HG03097 (cell line): Measurements from ENCODE around the gene SHKBP1.
"Not testable (repeated sequence)": the region's sequence is repeated elsewhere in the genome, so short reads cannot be mapped to it uniquely, and the experiment has no call there.

Source experiments
- ATAC-seq: cut with Tn5 transposase; IDR thresholded peaks from one replicate; pipeline ENCODE4 v1.9.1; 2021; ENCODE audit not compliant: unreplicated experiment, low FRiP score

SHKBP1 gene

DNA sequence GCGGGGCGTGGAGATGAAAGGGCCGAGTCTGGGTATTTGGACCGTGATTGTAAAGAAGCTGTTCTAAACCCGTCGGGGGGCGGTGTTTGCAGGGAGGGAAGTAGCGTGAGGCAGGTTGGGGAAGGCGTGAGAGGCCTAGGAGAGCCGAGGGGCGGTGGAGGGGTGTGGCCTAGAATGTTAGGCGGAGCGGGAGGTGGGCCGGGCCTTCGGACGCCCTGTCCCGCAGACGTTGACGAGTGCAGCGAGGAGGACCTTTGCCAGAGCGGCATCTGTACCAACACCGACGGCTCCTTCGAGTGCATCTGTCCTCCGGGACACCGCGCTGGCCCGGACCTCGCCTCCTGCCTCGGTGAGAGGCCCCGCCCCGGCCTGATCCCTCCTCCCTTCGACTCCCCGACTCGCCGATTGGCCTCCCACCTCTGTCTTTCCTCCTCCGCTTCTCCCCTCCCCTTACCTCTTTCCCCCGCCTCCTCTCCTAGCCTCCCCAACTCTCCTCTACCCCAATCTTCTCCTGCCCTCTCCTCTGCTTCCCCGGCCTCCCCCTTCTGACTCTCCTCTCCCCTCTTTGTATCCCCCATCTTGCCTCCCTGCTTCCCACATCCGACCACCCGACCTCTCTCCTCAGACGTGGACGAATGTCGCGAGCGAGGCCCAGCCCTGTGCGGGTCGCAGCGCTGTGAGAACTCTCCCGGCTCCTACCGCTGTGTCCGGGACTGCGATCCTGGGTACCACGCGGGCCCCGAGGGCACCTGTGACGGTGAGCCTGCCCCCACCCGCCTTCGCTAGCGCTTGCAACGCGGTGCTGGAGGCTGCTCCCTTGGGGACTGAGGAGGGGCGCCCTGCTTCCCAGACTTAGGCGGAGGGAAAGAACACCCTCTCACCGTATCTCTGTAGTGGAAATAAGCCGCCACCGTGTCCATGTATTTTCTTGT lies 37.3 kb downstream of the SHKBP1 start:
- ATAC-seq = no peak

DNA sequence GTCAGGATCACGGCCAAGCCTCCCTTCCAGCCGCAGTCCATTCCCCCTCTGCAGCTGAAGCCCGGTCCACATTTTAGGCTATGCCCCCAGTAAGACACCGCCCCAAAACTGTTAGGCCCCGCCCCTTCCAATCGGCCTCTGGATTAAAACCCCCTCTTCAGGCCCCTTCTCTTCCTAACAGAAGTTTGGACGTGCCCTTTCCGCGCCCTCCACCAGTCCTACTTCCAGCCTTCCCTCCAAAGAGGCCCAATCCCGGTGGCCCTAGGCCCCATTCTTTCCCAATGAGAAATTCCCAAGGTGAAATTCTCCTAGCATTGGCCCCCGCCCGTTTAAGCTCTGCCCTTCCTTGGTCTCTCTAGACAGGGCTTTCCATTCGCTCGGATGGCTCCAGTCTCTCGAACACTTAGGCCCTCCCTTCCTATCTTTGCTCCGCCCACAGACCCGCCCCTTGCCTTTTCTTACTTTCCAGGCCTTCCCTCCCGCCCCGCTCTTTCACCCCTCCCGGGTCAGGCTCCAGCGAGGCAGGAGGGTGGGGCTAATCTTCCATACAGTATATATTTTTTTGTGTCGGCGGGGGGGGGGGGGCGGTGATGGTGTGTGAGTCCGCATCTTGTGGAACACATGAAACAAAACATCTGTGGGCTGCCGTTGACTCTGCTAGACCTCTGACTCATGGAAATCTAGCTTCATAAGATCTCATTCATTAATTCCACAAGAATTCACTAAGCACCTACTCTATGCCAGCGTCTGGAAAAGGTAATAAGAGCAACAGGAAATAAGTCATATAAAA lies 38.1 kb downstream of the SHKBP1 start:
- ATAC-seq = no peak

DNA sequence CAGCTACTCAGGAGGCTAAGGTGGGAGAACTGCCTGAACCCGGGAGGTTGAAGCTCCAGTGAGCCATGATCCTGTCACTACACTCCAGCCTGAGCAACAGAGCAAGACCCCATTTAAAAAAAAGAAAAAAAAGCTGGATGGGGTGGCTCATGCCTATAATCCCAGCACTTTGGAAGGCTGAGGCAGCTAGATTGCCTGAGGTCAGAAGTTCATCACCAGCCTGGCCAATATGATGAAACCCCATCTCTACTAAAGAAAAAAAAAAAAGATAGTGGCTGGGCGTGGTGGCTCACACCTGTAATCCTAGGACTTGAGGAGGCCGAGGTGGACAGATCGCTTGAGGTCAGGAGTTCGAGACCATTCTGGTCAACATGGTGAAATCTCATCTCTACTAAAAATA lies 39.5 kb downstream of the SHKBP1 start:
- no peak for ATAC-seq

DNA sequence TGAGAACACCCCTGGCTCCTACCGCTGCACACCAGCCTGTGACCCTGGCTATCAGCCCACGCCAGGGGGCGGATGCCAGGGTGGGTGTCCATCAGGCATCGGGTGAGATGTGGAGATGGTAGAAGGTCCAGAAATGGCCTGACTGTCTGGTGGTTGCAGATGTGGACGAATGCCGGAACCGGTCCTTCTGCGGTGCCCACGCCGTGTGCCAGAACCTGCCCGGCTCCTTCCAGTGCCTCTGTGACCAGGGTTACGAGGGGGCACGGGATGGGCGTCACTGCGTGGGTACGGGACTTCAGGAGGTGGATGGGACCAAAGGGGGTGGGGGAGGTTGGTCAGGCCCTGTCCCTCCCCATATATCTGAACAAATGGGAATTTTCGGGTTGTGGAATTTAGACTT lies 40.3 kb downstream of the SHKBP1 start:
- no peak for ATAC-seq

- ATAC-seq = no peak
Observed at GRCh38 chr19:40617961-40618360, 41.3 kb downstream of the SHKBP1 start.

GRCh38 chr19:40619333-40620160 lies 42.9 kb downstream of the SHKBP1 start:
- no peak for ATAC-seq

DNA sequence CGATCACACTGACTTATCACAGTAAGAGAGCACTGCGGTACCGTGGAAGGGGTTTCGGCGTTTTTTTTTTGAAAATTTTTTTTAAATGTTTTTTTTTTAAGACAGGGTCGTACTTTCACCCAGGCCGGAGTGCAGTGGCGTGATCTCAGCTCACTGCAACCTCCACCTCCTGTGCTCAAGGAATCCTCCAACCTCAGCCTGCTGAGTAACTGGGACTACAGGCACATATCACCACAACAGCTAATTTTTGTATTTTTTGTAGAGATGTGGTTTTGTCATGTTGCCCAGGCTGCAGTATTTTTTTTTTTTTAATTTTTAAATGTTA lies 43.5 kb downstream of the SHKBP1 start:
- no peak for ATAC-seq

DNA sequence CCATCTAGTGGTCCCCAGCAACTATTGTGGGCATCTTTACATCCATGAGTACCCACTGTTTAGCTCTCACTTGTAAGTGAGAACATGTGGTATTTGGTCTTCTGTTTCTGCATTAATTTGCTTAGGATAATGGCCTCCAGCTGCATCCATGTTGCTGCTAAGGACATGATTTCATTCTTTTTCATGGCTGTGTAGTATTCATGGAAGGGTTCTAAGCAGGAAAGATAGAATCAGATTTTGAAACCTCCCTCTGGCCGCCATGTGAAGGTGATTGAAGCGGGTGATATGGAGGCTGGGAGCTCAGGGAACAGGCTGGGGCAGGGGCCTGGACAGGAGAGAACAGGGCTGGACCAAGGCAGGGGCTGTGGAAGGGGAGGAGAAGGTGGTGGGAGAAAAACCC lies 44.6 kb downstream of the SHKBP1 start:
- no peak for ATAC-seq

- ATAC-seq = no peak
Observed at GRCh38 chr19:40621966-40622772, 45.5 kb downstream of the SHKBP1 start.

DNA sequence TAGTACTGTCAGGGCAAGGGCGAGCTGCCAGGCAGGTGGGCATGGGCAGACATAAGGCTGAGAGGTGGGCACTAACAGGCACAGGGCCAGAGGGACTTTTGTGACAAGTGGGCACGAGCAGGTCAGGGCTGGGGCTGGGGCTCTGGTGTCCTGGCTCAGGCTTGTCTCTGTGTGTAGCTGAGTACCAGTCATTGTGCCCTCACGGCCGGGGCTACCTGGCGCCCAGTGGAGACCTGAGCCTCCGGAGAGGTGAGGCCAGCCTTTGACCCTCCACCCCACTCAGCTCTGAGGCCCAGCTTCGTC lies 46.1 kb downstream of the SHKBP1 start:
- no peak for ATAC-seq

DNA sequence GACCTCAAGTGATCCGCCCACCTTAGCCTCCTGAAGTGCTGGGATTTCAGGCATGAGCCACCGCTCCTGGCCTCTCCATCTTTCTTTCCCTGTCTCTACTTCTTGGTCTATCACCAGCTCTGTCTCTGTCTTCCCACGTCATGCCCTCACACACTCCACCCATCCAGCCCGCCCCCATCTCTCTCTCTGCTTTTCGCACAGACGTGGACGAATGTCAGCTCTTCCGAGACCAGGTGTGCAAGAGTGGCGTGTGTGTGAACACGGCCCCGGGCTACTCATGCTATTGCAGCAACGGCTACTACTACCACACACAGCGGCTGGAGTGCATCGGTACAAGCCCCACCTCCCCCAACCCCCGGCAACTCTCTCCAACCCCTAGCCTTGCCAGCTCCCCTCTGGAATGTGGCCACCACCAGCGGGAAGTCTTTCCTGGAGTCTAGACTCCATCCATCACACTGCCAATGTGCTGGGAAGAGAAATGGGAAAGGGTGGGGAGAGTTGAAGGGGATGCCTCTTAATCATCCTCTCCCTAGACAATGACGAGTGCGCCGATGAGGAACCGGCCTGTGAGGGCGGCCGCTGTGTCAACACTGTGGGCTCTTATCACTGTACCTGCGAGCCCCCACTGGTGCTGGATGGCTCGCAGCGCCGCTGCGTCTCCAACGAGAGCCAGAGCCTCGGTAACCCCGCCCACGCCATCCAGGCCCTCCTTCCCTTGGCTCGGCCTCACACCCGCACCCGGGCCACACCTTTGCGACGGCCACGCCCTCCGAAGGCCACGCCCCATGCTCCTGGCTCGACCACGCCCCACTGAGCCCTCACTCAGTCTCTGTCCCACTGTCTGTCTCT lies 47.0 kb downstream of the SHKBP1 start:
- ATAC-seq = no peak

- not testable (repeated sequence) for ATAC-seq
Observed at GRCh38 chr19:40624369-40625153, 47.9 kb downstream of the SHKBP1 start.

GRCh38 chr19:40625406-40626120 lies 48.9 kb downstream of the SHKBP1 start:
- no peak for ATAC-seq

DNA sequence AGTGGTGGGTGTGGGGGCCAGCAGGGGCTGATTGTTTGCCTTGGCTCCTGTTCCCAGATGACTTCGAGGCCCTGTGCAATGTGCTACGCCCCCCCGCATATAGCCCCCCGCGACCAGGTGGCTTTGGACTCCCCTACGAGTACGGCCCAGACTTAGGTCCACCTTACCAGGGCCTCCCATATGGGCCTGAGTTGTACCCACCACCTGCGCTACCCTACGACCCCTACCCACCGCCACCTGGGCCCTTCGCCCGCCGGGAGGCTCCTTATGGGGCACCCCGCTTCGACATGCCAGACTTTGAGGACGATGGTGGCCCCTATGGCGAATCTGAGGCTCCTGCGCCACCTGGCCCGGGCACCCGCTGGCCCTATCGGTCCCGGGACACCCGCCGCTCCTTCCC lies 50.2 kb downstream of the SHKBP1 start:
- no peak for ATAC-seq

DNA sequence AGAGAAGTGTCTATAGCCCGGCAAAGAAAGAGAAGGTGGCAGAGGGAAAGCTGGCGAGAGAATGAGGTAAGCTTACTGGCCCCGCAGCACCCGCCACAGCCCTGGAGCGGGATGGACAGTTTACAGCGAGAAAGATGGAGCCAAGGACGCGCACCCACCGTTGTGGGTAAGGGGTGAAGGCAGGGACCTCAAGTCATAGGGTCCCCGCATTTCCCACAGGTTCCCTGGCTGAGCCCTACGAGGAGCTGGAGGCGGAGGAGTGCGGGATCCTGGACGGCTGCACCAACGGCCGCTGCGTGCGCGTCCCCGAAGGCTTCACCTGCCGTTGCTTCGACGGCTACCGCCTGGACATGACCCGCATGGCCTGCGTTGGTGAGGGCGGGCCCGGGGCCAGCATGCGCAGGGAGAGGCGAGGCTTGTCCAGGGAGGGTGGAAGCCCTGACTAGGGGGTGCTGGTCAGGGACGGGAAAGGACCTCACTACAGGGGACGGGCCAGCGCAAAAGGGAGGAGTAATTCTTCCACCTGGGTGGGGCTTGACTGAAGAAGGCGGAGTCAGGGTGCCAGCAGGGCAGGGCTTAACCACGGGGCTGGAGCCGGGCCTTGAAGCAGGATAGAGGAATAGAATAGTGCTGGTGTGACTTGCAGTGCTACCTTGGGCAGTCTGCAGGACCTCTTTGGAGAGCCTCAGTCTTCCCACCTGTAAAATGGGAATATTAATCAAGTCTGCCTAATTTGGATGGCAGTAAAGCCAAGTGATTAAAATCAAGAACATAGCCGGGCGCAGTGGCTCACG lies 51.0 kb downstream of the SHKBP1 start:
- ATAC-seq = no peak

DNA sequence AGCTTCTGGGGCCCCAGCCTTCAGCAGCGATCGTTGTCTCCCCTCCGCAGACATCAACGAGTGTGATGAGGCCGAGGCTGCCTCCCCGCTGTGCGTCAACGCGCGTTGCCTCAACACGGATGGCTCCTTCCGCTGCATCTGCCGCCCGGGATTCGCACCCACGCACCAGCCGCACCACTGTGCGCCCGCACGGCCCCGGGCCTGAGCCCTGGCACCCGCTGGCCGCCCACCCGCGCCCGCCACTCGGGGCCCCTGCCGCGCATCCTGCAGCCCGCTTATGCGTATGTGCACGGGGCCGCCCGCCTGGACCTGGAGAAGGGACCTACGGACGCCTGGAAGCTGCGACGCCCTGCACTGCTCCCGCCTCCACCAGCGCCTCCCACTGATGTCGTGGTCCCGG lies 52.7 kb downstream of the SHKBP1 start:
- no peak for ATAC-seq

- ATAC-seq = no peak
Observed at GRCh38 chr19:40630571-40631160, 54.0 kb downstream of the SHKBP1 start.
